ENCODE results near the gene BLOC1S6.

DNA sequence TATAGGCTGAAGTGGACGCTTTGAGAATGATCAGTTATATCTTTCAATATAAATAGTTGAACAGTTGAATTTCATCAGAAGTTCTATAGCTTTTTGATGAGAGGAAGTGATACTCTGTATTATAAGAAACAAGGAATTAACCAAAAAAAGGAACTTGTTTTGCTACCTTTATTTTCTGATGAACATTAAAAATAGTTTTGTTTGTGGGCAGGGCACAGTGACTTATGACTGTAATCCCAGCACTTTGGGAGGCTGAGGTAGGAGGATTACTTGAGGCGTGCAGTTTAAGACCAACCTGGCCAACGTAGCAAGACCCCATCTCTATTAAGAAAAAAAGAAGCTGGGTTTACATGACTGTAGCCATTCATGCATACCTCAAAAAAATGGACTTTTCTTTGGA is 16.7 kb downstream of the BLOC1S6 start:
- no peak for TF ChIP-seq HCFC1 (IDR thresholded peaks at IDR 0.05; ENCODE audit: low read depth, low read length)
- TF ChIP-seq ERF (CRISPR knock-in tag; IDR thresholded peaks at IDR 0.05), result no peak
- TF ChIP-seq FOXK2 (conservative IDR thresholded peaks at IDR 0.05 in 1 of 2, IDR thresholded peaks at IDR 0.05 in 1 of 2; ENCODE audit: low read depth in 2 of 2), result no peak
- TF ChIP-seq, protein P1, sequence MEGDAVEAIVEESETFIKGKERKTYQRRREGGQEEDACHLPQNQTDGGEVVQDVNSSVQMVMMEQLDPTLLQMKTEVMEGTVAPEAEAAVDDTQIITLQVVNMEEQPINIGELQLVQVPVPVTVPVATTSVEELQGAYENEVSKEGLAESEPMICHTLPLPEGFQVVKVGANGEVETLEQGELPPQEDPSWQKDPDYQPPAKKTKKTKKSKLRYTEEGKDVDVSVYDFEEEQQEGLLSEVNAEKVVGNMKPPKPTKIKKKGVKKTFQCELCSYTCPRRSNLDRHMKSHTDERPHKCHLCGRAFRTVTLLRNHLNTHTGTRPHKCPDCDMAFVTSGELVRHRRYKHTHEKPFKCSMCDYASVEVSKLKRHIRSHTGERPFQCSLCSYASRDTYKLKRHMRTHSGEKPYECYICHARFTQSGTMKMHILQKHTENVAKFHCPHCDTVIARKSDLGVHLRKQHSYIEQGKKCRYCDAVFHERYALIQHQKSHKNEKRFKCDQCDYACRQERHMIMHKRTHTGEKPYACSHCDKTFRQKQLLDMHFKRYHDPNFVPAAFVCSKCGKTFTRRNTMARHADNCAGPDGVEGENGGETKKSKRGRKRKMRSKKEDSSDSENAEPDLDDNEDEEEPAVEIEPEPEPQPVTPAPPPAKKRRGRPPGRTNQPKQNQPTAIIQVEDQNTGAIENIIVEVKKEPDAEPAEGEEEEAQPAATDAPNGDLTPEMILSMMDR (IDR thresholded peaks at IDR 0.05 in 2 of 3, conservative IDR thresholded peaks at IDR 0.05 in 1 of 3; ENCODE audit: insufficient read depth in 2 of 3, low read depth in 1 of 3, low read length in 3 of 3), result no peak

Data from K562 (cell line).